ENCODE results near the gene ZAP70. TPM values are rescaled to one million over a fixed set of nuclear protein-coding genes. Genes with fewer than 3 reads are reported as not detected.

ZAP70 gene
- total RNA-seq, 1 experiment from 2014 or later = 1.8 TPM

GRCh38 chr2:97775074-97775473, 61.7 kb downstream of the ZAP70 start:
- DNase-seq (ENCODE audit: low spot score) = no peak

- DNase-seq (ENCODE audit: low spot score) = no peak
Measured at GRCh38 chr2:97779141-97779540, 65.8 kb downstream of the ZAP70 start.

GRCh38 chr2:97781981-97782380, 68.6 kb downstream of the ZAP70 start:
- peak; percentile 11 for DNase-seq (ENCODE audit: low spot score)

GRCh38 chr2:97784953-97785352, 71.6 kb downstream of the ZAP70 start:
- no peak for DNase-seq (ENCODE audit: low spot score)

GRCh38 chr2:97785818-97786217, 72.4 kb downstream of the ZAP70 start:
- DNase-seq (ENCODE audit: low spot score) = no peak

GRCh38 chr2:97788986-97789644, 75.7 kb downstream of the ZAP70 start:
- DNase-seq (ENCODE audit: low spot score) = no peak

Small RNA genes lying within 50 kb of the gene (small RNA-seq; reads per million reads assigned to genes)
- 0.86 reads per million, percentile 25 among the genes with 10 or more reads in this experiment for gene RNU4-8P

Other genes starting within 250 kb of the ZAP70 start
- 6.7 and 8.6 TPM in 2 replicates for gene ANKRD36B, start 123.7 kb upstream of the ZAP70 start, total RNA-seq (2014; rRNA removed; shearing (Covaris generic))
- 428 and 475 TPM in 2 replicates for gene COX5B, start 67.5 kb upstream of the ZAP70 start, total RNA-seq (2014; rRNA removed; shearing (Covaris generic))
- 61.6 and 66.7 TPM in 2 replicates for gene ACTR1B, start 49.5 kb upstream of the ZAP70 start, total RNA-seq (2014; rRNA removed; shearing (Covaris generic))
- 1.9 and 2.2 TPM in 2 replicates for gene C2orf92, start 43.9 kb upstream of the ZAP70 start, total RNA-seq (2014; rRNA removed; shearing (Covaris generic))